OCI-LY1 (cell line): ENCODE measurements around the gene RPH3AL.

Experiments
- H2AFZ ChIP-seq: fragments of 200-600 bp; sonication (generic), shearing (Covaris generic); 2 replicates; pipeline ENCODE4 v1.6.0; 2014; ENCODE audit warnings: antibody characterized with exemption, mild to moderate bottlenecking, low read length
- H3F3A ChIP-seq: fragments of 200-600 bp; sonication (generic), shearing (Covaris generic); 2 replicates; pipeline ENCODE4 v1.6.0; 2014; ENCODE audit warnings: mild to moderate bottlenecking, antibody characterized with exemption, low read length, moderate library complexity; ENCODE audit not compliant: insufficient read depth
- H3K27ac ChIP-seq: fragments of 200-600 bp; sonication (generic); 2 replicates; pipeline ENCODE4 v1.5.1; 2014; ENCODE audit warnings: low read length, mixed run types, mild to moderate bottlenecking, low read depth; ENCODE audit not compliant: poor library complexity, severe bottlenecking
- H3K27me3 ChIP-seq: fragments of 200-600 bp; sonication (generic); 2 replicates; pipeline ENCODE4 v1.6.0; 2014; ENCODE audit warnings: antibody characterized with exemption, mild to moderate bottlenecking, low read length, moderate library complexity; ENCODE audit not compliant: insufficient read depth
- H3K36me3 ChIP-seq: fragments of 200-600 bp; sonication (generic); 2 replicates; pipeline ENCODE4 v1.6.1; 2014; ENCODE audit warnings: mild to moderate bottlenecking, antibody characterized with exemption, low read length, moderate library complexity, mixed read lengths; ENCODE audit not compliant: insufficient read depth
- H3K4me1 ChIP-seq: fragments of 200-600 bp; sonication (generic); 2 replicates; pipeline ENCODE4 v1.5.1; 2014; ENCODE audit warnings: mild to moderate bottlenecking, low read length, moderate library complexity; ENCODE audit not compliant: insufficient read depth, severe bottlenecking
- H3K4me2 ChIP-seq: fragments of 200-600 bp; sonication (generic), shearing (Covaris generic); 2 replicates; pipeline ENCODE4 v1.6.1; 2014; ENCODE audit warnings: low read length
- H3K4me3 ChIP-seq: fragments of 200-600 bp; sonication (generic); 2 replicates; pipeline ENCODE4 v1.5.1; 2014; ENCODE audit warnings: low read length, low read depth, mild to moderate bottlenecking, mixed read lengths; ENCODE audit not compliant: poor library complexity, severe bottlenecking
- H3K79me2 ChIP-seq: fragments of 200-600 bp; shearing (Covaris generic); 2 replicates; pipeline ENCODE4 v1.6.1; 2016; ENCODE audit warnings: mixed run types, low read length, mixed read lengths; ENCODE audit not compliant: insufficient read depth
- H3K9ac ChIP-seq: fragments of 200-600 bp; sonication (generic), shearing (Covaris generic); 2 replicates; pipeline ENCODE4 v1.6.1; 2014; ENCODE audit warnings: mild to moderate bottlenecking, low read length, mixed read lengths
- H3K9me2 ChIP-seq: fragments of 200-600 bp; sonication (generic), shearing (Covaris generic); 2 replicates; pipeline ENCODE4 v1.6.1; 2014; ENCODE audit warnings: low read depth, mild to moderate bottlenecking, low read length, mixed read lengths
- H3K9me3 ChIP-seq: fragments of 200-600 bp; shearing (Covaris generic); 2 replicates; pipeline ENCODE4 v1.6.1; 2014; ENCODE audit warnings: low read length, mixed read lengths
- H4K20me1 ChIP-seq: fragments of 200-600 bp; sonication (generic), shearing (Covaris generic); 2 replicates; pipeline ENCODE4 v1.6.0; 2016; ENCODE audit warnings: mild to moderate bottlenecking, low read length; ENCODE audit not compliant: insufficient read depth
- CTCF ChIP-seq: fragments of 200-600 bp; sonication (generic), shearing (Covaris generic); IDR thresholded peaks from 2 replicates; pipeline ENCODE4 v1.5.1; 2017; ENCODE audit warnings: mild to moderate bottlenecking, antibody characterized with exemption, low read length, moderate library complexity, mixed read lengths
- EZH2 ChIP-seq: fragments of 200-600 bp; sonication (generic), shearing (Covaris generic); IDR thresholded peaks from 2 replicates; pipeline ENCODE4 v1.8.0; 2017; ENCODE audit warnings: borderline replicate concordance, mixed run types, mild to moderate bottlenecking, antibody characterized with exemption, low read length, moderate library complexity, mixed read lengths

Gene RPH3AL

GRCh38 chr17:259341-259976 lies 93.1 kb downstream of the RPH3AL start:
- Histone ChIP-seq H3K4me1 (no peaks in the 10 kb centered on the region), H2AFZ (no peak overlapping the region), H3K9ac (no peak overlapping the region), H3K36me3 (no peaks in the 10 kb centered on the region), H3K27me3 (0 out of 2 replicates have a peak, but pooled peaks cover 5% of the 10 kb centered on the region), H3K9me2 (no peaks in the 10 kb centered on the region), H3K9me3 (no peaks in the 10 kb centered on the region), H3K4me3 (no peak overlapping the region), H3K4me2 (no peak overlapping the region), H3K79me2 (no peaks in the 10 kb centered on the region), H4K20me1 (no peaks in the 10 kb centered on the region), H3F3A (no peaks in the 10 kb centered on the region), H3K27ac (no peak overlapping the region)
- no peak for TF ChIP-seq CTCF
- no peak for TF ChIP-seq EZH2

GRCh38 chr17:258906-259305 lies 93.7 kb downstream of the RPH3AL start:
- Histone ChIP-seq H3K27ac (no peak overlapping the region), H2AFZ (no peak overlapping the region), H3K4me2 (no peak overlapping the region), H3K79me2 (no peaks in the 10 kb centered on the region), H3K9me2 (no peaks in the 10 kb centered on the region), H3K27me3 (0 out of 2 replicates have a peak, but pooled peaks cover 5% of the 10 kb centered on the region), H3K4me1 (no peaks in the 10 kb centered on the region), H4K20me1 (no peaks in the 10 kb centered on the region), H3K36me3 (no peaks in the 10 kb centered on the region), H3F3A (no peaks in the 10 kb centered on the region), H3K4me3 (no peak overlapping the region), H3K9ac (no peak overlapping the region), H3K9me3 (no peaks in the 10 kb centered on the region)
- TF ChIP-seq CTCF (no peak), EZH2 (no peak)

GRCh38 chr17:258045-258734 lies 94.4 kb downstream of the RPH3AL start:
- H3K9me2 ChIP-seq: no peaks in the 10 kb centered on the region
- TF ChIP-seq CTCF (no peak), EZH2 (no peak)
- 0 out of 2 replicates have a peak, but pooled peaks cover 5% of the 10 kb centered on the region for H3K27me3 ChIP-seq
- no peak overlapping the region for H3K9ac ChIP-seq
- no peak overlapping the region for H3K4me2 ChIP-seq
- no peaks in the 10 kb centered on the region for H3F3A ChIP-seq
- no peaks in the 10 kb centered on the region for H3K9me3 ChIP-seq
- no peaks in the 10 kb centered on the region for H3K4me1 ChIP-seq
- H3K27ac ChIP-seq: no peak overlapping the region
- no peak overlapping the region for H2AFZ ChIP-seq
- no peaks in the 10 kb centered on the region for H3K36me3 ChIP-seq
- H3K79me2 ChIP-seq: no peaks in the 10 kb centered on the region
- H3K4me3 ChIP-seq: no peak overlapping the region
- no peaks in the 10 kb centered on the region for H4K20me1 ChIP-seq
